ENCODE measurements around the gene TMC5. TPM values are rescaled to one million over a fixed set of nuclear protein-coding genes. Genes with fewer than 3 reads are reported as not detected.
"Not testable (repeated sequence)": the region's sequence is repeated elsewhere in the genome, so short reads cannot be mapped to it uniquely, and the experiment has no call there.

TMC5 gene
- polyA plus RNA-seq, 1 donor from 2014 or later, result not detected

- H3K36me3 Mint-ChIP-seq, H3K4me3 Mint-ChIP-seq, H3K4me1 Mint-ChIP-seq, H3K9me3 Mint-ChIP-seq: not testable (repeated sequence)
- H3K27ac Mint-ChIP-seq, result peak overlapping the region in 1 of 3 donors; percentile 27
- H3K27me3 Mint-ChIP-seq, result peaks cover 25% of the 10 kb centered on the region
Observed at GRCh38 chr16:19391185-19391776, 26.4 kb upstream of the TMC5 start.

- H3K4me3 Mint-ChIP-seq, result no peak overlapping the region
- no peaks in the 10 kb centered on the region for H3K4me1 Mint-ChIP-seq
- H3K27me3 Mint-ChIP-seq, result peaks cover 25% of the 10 kb centered on the region
Observed at GRCh38 chr16:19392352-19392751, 25.3 kb upstream of the TMC5 start.

GRCh38 chr16:19393226-19394111 lies 24.2 kb upstream of the TMC5 start:
- Mint-ChIP-seq H3K36me3 (peaks cover 2% of the 10 kb centered on the region), H3K27ac (no peak overlapping the region), H3K9me3 (peaks cover 3 to 7% (median 4%) of the 10 kb centered on the region in 3 donors), H3K4me1 (no peaks in the 10 kb centered on the region), H3K27me3 (peaks cover 26% of the 10 kb centered on the region), H3K4me3 (no peak overlapping the region)

More at GRCh38 chr16:19392352-19392751, 25.3 kb upstream of the TMC5 start:
- H3K36me3 Mint-ChIP-seq, result peaks cover 2% of the 10 kb centered on the region
- H3K9me3 Mint-ChIP-seq, result peaks cover 3 to 7% (median 4%) of the 10 kb centered on the region in 3 donors
- no peak overlapping the region for H3K27ac Mint-ChIP-seq

GRCh38 chr16:19395646-19396267 lies 21.9 kb upstream of the TMC5 start:
- Mint-ChIP-seq H3K9me3 (peaks cover 3 to 13% (median 7%) of the 10 kb centered on the region in 3 donors), H3K27me3 (peaks cover 27% of the 10 kb centered on the region)
- not testable (repeated sequence) for H3K27ac Mint-ChIP-seq, H3K36me3 Mint-ChIP-seq, H3K4me1 Mint-ChIP-seq, H3K4me3 Mint-ChIP-seq

GRCh38 chr16:19396555-19397011 lies 21.1 kb upstream of the TMC5 start:
- peaks cover 10 to 14% (median 14%) of the 10 kb centered on the region in 3 donors for H3K9me3 Mint-ChIP-seq
- H3K4me3 Mint-ChIP-seq, result no peak overlapping the region
- peaks cover 24% of the 10 kb centered on the region for H3K27me3 Mint-ChIP-seq
- H3K36me3 Mint-ChIP-seq, result peaks cover 2% of the 10 kb centered on the region
- H3K4me1 Mint-ChIP-seq, result no peaks in the 10 kb centered on the region
- no peak overlapping the region for H3K27ac Mint-ChIP-seq

GRCh38 chr16:19397373-19397772 lies 20.3 kb upstream of the TMC5 start:
- not testable (repeated sequence) for H3K27ac Mint-ChIP-seq

GRCh38 chr16:19400711-19401110 lies 17.0 kb upstream of the TMC5 start:
- Mint-ChIP-seq H3K27me3 (peaks cover 16% of the 10 kb centered on the region), H3K4me1 (no peaks in the 10 kb centered on the region), H3K27ac (no peak overlapping the region), H3K4me3 (peak overlapping the region in 1 of 4 donors; percentile 12), H3K9me3 (peaks cover 16 to 25% (median 24%) of the 10 kb centered on the region in 3 donors), H3K36me3 (peaks cover 2% of the 10 kb centered on the region)

More at GRCh38 chr16:19397373-19397772, 20.3 kb upstream of the TMC5 start:
- not testable (repeated sequence) for H3K36me3 Mint-ChIP-seq, H3K4me3 Mint-ChIP-seq, H3K4me1 Mint-ChIP-seq
- H3K9me3 Mint-ChIP-seq, result peaks cover 15 to 18% (median 17%) of the 10 kb centered on the region in 3 donors
- peaks cover 24% of the 10 kb centered on the region for H3K27me3 Mint-ChIP-seq

- H3K4me1 Mint-ChIP-seq, result peaks cover 4 to 9% (median 4%) of the 10 kb centered on the region in 3 donors
- H3K4me3 Mint-ChIP-seq, result peak overlapping the region in 1 of 4 donors; percentile 13
- peaks cover 2% of the 10 kb centered on the region for H3K36me3 Mint-ChIP-seq
- H3K27ac Mint-ChIP-seq, result no peak overlapping the region
- H3K27me3 Mint-ChIP-seq, result peaks cover 22% of the 10 kb centered on the region
- H3K9me3 Mint-ChIP-seq, result peaks cover 6 to 29% (median 28%) of the 10 kb centered on the region in 3 donors
Observed at GRCh38 chr16:19406891-19407491, 10.7 kb upstream of the TMC5 start.

GRCh38 chr16:19410435-19411171 lies 7.1 kb upstream of the TMC5 start:
- peaks cover 2% of the 10 kb centered on the region for H3K36me3 Mint-ChIP-seq
- peaks cover 27% of the 10 kb centered on the region for H3K27me3 Mint-ChIP-seq
- H3K27ac Mint-ChIP-seq, result peak overlapping the region in 1 of 3 donors; percentile 26
- peak overlapping the region; percentile 75 to 95 (median 88) for H3K4me3 Mint-ChIP-seq
- peaks cover 4 to 9% (median 4%) of the 10 kb centered on the region in 3 donors for H3K4me1 Mint-ChIP-seq
- H3K9me3 Mint-ChIP-seq, result peaks cover 3 to 23% (median 13%) of the 10 kb centered on the region in 3 donors

- peak overlapping the region; percentile 75 to 93 (median 81) for H3K4me3 Mint-ChIP-seq
- H3K9me3 Mint-ChIP-seq, result peaks cover 3 to 23% (median 13%) of the 10 kb centered on the region in 3 donors
- H3K36me3 Mint-ChIP-seq, result peaks cover 2% of the 10 kb centered on the region
- H3K27ac Mint-ChIP-seq, result no peak overlapping the region
- H3K4me1 Mint-ChIP-seq, result peaks cover 4 to 9% (median 4%) of the 10 kb centered on the region in 3 donors
- peaks cover 28% of the 10 kb centered on the region for H3K27me3 Mint-ChIP-seq
Observed at GRCh38 chr16:19411298-19411697, 6.4 kb upstream of the TMC5 start.

- H3K36me3 Mint-ChIP-seq, H3K4me1 Mint-ChIP-seq, H3K4me3 Mint-ChIP-seq, H3K27ac Mint-ChIP-seq: not testable (repeated sequence)
- H3K9me3 Mint-ChIP-seq, result peaks cover 3 to 17% (median 9%) of the 10 kb centered on the region in 3 donors
- peaks cover 29% of the 10 kb centered on the region for H3K27me3 Mint-ChIP-seq
Observed at GRCh38 chr16:19412055-19412454, 5.6 kb upstream of the TMC5 start.

GRCh38 chr16:19415461-19415860 lies 2.2 kb upstream of the TMC5 start:
- H3K4me3 Mint-ChIP-seq, result no peak overlapping the region
- peaks cover 4 to 9% (median 4%) of the 10 kb centered on the region in 3 donors for H3K4me1 Mint-ChIP-seq
- H3K27ac Mint-ChIP-seq, result no peak overlapping the region
- no peaks in the 10 kb centered on the region for H3K9me3 Mint-ChIP-seq
- peaks cover 29% of the 10 kb centered on the region for H3K27me3 Mint-ChIP-seq
- no peaks in the 10 kb centered on the region for H3K36me3 Mint-ChIP-seq

- Mint-ChIP-seq H3K4me1 (peaks cover 3 to 7% (median 4%) of the 10 kb centered on the region in 3 donors), H3K27ac (no peak overlapping the region), H3K4me3 (no peak overlapping the region), H3K36me3 (peaks cover 2% of the 10 kb centered on the region), H3K9me3 (peaks cover 0 to 4% (median 3%) of the 10 kb centered on the region in 3 donors), H3K27me3 (peaks cover 28% of the 10 kb centered on the region)
Observed at GRCh38 chr16:19415918-19416317, 1.8 kb upstream of the TMC5 start.

GRCh38 chr16:19418200-19418599 lies 517 bp downstream of the TMC5 start:
- H3K9me3 Mint-ChIP-seq, result peaks cover 0 to 10% (median 6%) of the 10 kb centered on the region in 3 donors
- H3K27ac Mint-ChIP-seq, result no peak overlapping the region
- H3K4me3 Mint-ChIP-seq, result no peak overlapping the region
- no peaks in the 10 kb centered on the region for H3K4me1 Mint-ChIP-seq
- peaks cover 15% of the 10 kb centered on the region for H3K27me3 Mint-ChIP-seq
- H3K36me3 Mint-ChIP-seq, result peaks cover 2% of the 10 kb centered on the region
